ENCODE measurements around the gene CIDEA. TPM values are rescaled to one million over a fixed set of nuclear protein-coding genes. Genes with fewer than 3 reads are reported as not detected.

CIDEA gene
- total RNA-seq = 0.55 TPM

GRCh38 chr18:12254136-12254819 is at the start of gene CIDEA:
TSS of gene CIDEA (plus strand) at chr18:12254361. CDS start at chr18:12254384, 23 bp downstream.

GRCh38 chr18:12307701-12308385 is 53.7 kb downstream of the CIDEA start, which contains the start of gene TUBB6:
TSS of gene TUBB6 (plus strand) at chr18:12308241. CDS start at chr18:12308293, 52 bp downstream.

Other genes with a start within 250 kb of the CIDEA start
- gene ANKRD62, start 160.5 kb upstream of the CIDEA start, total RNA-seq = not detected
- gene TUBB6, start 53.9 kb downstream of the CIDEA start, total RNA-seq = 99.8 TPM
- gene AFG3L2, start 122.9 kb downstream of the CIDEA start, total RNA-seq = 58.0 TPM
- 9.8 TPM for gene PRELID3A, start 153.6 kb downstream of the CIDEA start, total RNA-seq

Data from camera-type eye (tissue), 1 donor.